Keratinocyte (primary cell): Measurements from ENCODE around the gene FAM78B. TPM values are rescaled to one million over a fixed set of nuclear protein-coding genes. Genes with fewer than 3 reads are reported as not detected.

Experiments used
- DNase-seq: peaks from one replicate; pipeline ENCODE4 v3.0.0-alpha.2; 2011; ENCODE audit warnings: low read depth, missing footprints, low spot score
- FAIRE-seq: peaks from 2 replicates; lab custom pipeline; 2011; peaks lifted over from hg19 to GRCh38; lab: Jason Lieb, UNC
- H2AFZ ChIP-seq: 2 replicates; pipeline ENCODE4 v1.6.0; 2012; ENCODE audit warnings: low read length, control low read depth, inconsistent platforms; ENCODE audit not compliant: control insufficient read depth
- H3K27ac ChIP-seq: 2 replicates; pipeline ENCODE4 v1.5.1; 2011; ENCODE audit warnings: low read length; ENCODE audit not compliant: control insufficient read depth, insufficient read depth
- H3K27me3 ChIP-seq: 3 replicates; pipeline ENCODE4 v1.6.0; 2011; ENCODE audit warnings: low read length; ENCODE audit not compliant: control insufficient read depth, insufficient read depth; ENCODE audit errors: extremely low read depth
- H3K36me3 ChIP-seq, 2 experiments: 2 replicates in 1 of 2; 3 replicates in 1 of 2; pipeline ENCODE4 v1.5.1; 2011; ENCODE audit warnings: low read length in 2 of 2, mild to moderate bottlenecking in 1 of 2; ENCODE audit not compliant: control insufficient read depth in 2 of 2, insufficient read depth in 2 of 2; ENCODE audit errors: extremely low read depth in 1 of 2
- H3K4me1 ChIP-seq: 3 replicates; pipeline ENCODE4 v1.5.1; 2011; ENCODE audit warnings: low read length; ENCODE audit not compliant: control insufficient read depth, insufficient read depth; ENCODE audit errors: extremely low read depth
- H3K4me2 ChIP-seq: 3 replicates; pipeline ENCODE4 v1.6.0; 2011; ENCODE audit warnings: low read depth, low read length; ENCODE audit not compliant: control insufficient read depth, insufficient read depth; ENCODE audit errors: extremely low read depth
- H3K4me3 ChIP-seq, 3 experiments: fragments of 200-600 bp in 1 of 3; sonication (generic) in 1 of 3; 2 replicates in 2 of 3; 3 replicates in 1 of 3; pipeline ENCODE4 v1.5.1; 2011 to 2016; ENCODE audit warnings: low read length in 3 of 3, mild to moderate bottlenecking in 3 of 3, control low read depth in 2 of 3, inconsistent platforms in 1 of 3, low read depth in 1 of 3, mixed read lengths in 1 of 3, mixed run types in 1 of 3, moderate library complexity in 1 of 3; ENCODE audit not compliant: control insufficient read depth in 2 of 3, insufficient read depth in 2 of 3; ENCODE audit errors: extremely low read depth in 1 of 3
- H3K79me2 ChIP-seq: 2 replicates; pipeline ENCODE4 v1.6.0; 2012; ENCODE audit warnings: low read length; ENCODE audit not compliant: control insufficient read depth, insufficient read depth
- H3K9ac ChIP-seq: 3 replicates; pipeline ENCODE4 v1.6.0; 2011; ENCODE audit warnings: low read length; ENCODE audit not compliant: control insufficient read depth, insufficient read depth; ENCODE audit errors: extremely low read depth
- H3K9me1 ChIP-seq: 3 replicates; pipeline ENCODE4 v1.6.0; 2011; ENCODE audit warnings: low read length; ENCODE audit not compliant: control insufficient read depth, insufficient read depth; ENCODE audit errors: extremely low read depth
- H3K9me3 ChIP-seq: 2 replicates; pipeline ENCODE4 v1.5.1; 2012; ENCODE audit warnings: low read depth, low read length; ENCODE audit not compliant: control insufficient read depth
- H4K20me1 ChIP-seq: 3 replicates; pipeline ENCODE4 v1.6.0; 2011; ENCODE audit warnings: low read length; ENCODE audit not compliant: control insufficient read depth, insufficient read depth; ENCODE audit errors: extremely low read depth
- EZH2 ChIP-seq: IDR thresholded peaks from one replicate; pipeline ENCODE4 v1.6.1; 2012; ENCODE audit warnings: inconsistent platforms, mild to moderate bottlenecking, low read length, moderate library complexity
- dilution Hi-C: fragments of 300-500 bp; cut with MboI; formaldehyde crosslinking; loops from one replicate; pipeline ENCODE4 v1.7.0; 2020; ENCODE audit warnings: low sequenced_read_pairs; ENCODE audit not compliant: extremely low pct_ligation_motif_present
- polyA plus RNA-seq, 5 experiments: library from polyadenylated mRNA; depleted of rRNA in 3 of 5; stranded (reverse) in 3 of 5; stranded (forward) in 1 of 5; unstranded in 1 of 5; fragments of >200 nt; gene quantifications; 1 replicate in 1 of 5; 2 replicates in 3 of 5; 3 replicates in 1 of 5; pipeline versions ENCODE4 v1.2.1 to v1.2.3, GENCODE V29; 2011 to 2012; ENCODE audit warnings: missing spikeins in 2 of 5, low read depth in 1 of 5, low replicate concordance in 1 of 5
- TF ChIP-seq, protein P1 (sequence below), 3 experiments: IDR thresholded peaks in 1 of 3; conservative IDR thresholded peaks in 1 of 3; optimal IDR thresholded peaks in 1 of 3; 2 replicates in 2 of 3; 3 replicates in 1 of 3; pipeline versions ENCODE3 to v1.5.1; 2011; ENCODE audit warnings: low read length in 3 of 3, mild to moderate bottlenecking in 3 of 3, moderate library complexity in 2 of 3, control low read depth in 1 of 3, inconsistent platforms in 1 of 3; ENCODE audit not compliant: insufficient read depth in 2 of 3; ENCODE audit errors: extremely low read depth in 1 of 3

Gene FAM78B
- polyA plus RNA-seq, 1 donor (not counting 4 experiments of a cell fraction or from before 2014, with no cell fraction given) = 0.07 TPM

DNA sequence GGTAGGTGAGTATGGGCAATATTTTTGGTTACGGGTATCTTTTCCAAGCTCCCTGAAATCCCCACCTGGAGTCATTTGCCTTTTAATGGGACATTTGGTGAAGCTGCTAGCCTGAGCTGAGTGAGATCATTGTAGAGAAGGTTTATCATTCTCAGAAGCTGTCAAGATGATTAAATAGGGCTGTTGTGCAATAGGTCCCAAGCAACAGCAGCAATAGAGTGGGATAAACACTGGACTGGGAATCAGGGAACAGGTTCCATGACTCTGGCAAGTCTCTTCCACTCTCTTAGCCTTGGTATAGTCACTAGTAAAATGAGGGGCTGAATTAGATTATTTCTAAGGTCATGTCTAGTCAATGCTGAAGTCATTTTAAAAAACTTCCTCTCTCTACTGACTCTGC is 30.3 kb upstream of the FAM78B start:
- Histone ChIP-seq H3K4me3 (no peak overlapping the region), H3K4me2 (no peak overlapping the region), H3K9me3 (no peaks in the 10 kb centered on the region), H3K79me2 (no peaks in the 10 kb centered on the region), H3K9ac (no peak overlapping the region), H3K9me1 (no peaks in the 10 kb centered on the region), H2AFZ (no peak overlapping the region), H3K27me3 (no peaks in the 10 kb centered on the region), H4K20me1 (no peaks in the 10 kb centered on the region), H3K4me1 (no peaks in the 10 kb centered on the region), H3K36me3 (no peaks in the 10 kb centered on the region), H3K27ac (no peak overlapping the region)
- DNase-seq (no peak), FAIRE-seq (no peak)
- TF ChIP-seq, protein P1, sequence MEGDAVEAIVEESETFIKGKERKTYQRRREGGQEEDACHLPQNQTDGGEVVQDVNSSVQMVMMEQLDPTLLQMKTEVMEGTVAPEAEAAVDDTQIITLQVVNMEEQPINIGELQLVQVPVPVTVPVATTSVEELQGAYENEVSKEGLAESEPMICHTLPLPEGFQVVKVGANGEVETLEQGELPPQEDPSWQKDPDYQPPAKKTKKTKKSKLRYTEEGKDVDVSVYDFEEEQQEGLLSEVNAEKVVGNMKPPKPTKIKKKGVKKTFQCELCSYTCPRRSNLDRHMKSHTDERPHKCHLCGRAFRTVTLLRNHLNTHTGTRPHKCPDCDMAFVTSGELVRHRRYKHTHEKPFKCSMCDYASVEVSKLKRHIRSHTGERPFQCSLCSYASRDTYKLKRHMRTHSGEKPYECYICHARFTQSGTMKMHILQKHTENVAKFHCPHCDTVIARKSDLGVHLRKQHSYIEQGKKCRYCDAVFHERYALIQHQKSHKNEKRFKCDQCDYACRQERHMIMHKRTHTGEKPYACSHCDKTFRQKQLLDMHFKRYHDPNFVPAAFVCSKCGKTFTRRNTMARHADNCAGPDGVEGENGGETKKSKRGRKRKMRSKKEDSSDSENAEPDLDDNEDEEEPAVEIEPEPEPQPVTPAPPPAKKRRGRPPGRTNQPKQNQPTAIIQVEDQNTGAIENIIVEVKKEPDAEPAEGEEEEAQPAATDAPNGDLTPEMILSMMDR (optimal IDR thresholded peaks at IDR 0.05 in 1 of 3, IDR thresholded peaks at IDR 0.05 in 1 of 3, conservative IDR thresholded peaks at IDR 0.05 in 1 of 3; ENCODE audit: extremely low read depth in 1 of 3, insufficient read depth in 2 of 3, low read length in 3 of 3) = no peak
- no peak for TF ChIP-seq EZH2
- dilution Hi-C loops = no loop called here

DNA sequence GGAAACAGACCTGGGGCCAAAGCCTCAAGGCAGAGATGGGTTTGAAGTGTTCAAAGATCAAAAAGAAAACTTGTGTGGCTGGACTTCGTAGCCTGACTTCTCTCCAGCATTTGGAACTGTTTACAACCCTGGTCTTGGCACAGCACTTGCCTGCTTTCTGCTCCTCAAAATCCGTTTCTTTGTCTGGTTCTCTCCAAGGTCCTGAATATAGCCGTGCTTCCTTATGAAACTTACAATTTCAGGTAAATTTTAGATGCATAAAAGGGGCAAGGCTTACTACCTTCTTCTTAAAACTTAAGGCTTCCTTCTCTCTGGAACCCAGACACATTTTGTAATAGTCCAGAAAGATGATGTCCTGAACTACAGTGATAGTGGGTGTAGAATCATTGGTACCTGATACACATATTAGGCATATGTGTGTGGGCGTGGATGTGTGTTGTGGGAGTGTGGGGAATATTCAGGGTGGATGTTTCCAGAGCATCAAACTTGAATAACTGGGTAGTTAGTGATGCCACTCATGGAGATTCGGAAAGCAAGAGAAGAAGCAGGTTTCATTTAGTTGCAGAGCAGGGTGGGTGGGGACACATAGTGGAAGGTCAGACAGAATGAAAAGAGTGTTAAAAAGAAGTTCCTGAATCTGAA is 26.4 kb upstream of the FAM78B start:
- Histone ChIP-seq H3K4me2 (no peak overlapping the region), H3K9me1 (no peaks in the 10 kb centered on the region), H3K79me2 (no peaks in the 10 kb centered on the region), H4K20me1 (no peaks in the 10 kb centered on the region), H3K4me1 (no peaks in the 10 kb centered on the region), H2AFZ (no peak overlapping the region), H3K27me3 (no peaks in the 10 kb centered on the region), H3K4me3 (no peak overlapping the region), H3K9ac (no peak overlapping the region), H3K36me3 (no peaks in the 10 kb centered on the region), H3K27ac (no peak overlapping the region), H3K9me3 (no peaks in the 10 kb centered on the region)
- TF ChIP-seq EZH2 = no peak
- TF ChIP-seq, protein P1 (optimal IDR thresholded peaks at IDR 0.05 in 1 of 3, IDR thresholded peaks at IDR 0.05 in 1 of 3, conservative IDR thresholded peaks at IDR 0.05 in 1 of 3; ENCODE audit: extremely low read depth in 1 of 3, insufficient read depth in 2 of 3, low read length in 3 of 3) = no peak
- DNase-seq (no peak), FAIRE-seq (no peak)
- dilution Hi-C loops = no loop called here
